Ishikawa (cell line): ENCODE results near the gene SELENOI.

ENCODE experiments used
- CEBPB ChIP-seq: IDR thresholded peaks from 2 replicates; pipeline ENCODE4 v1.6.1; 2012
- CREB1 ChIP-seq: IDR thresholded peaks from 2 replicates; pipeline ENCODE4 v1.6.1; 2012; ENCODE audit warnings: low read depth
- EGR1 ChIP-seq: IDR thresholded peaks from 2 replicates; pipeline ENCODE4 v1.6.1; 2012
- EP300 ChIP-seq: IDR thresholded peaks from 2 replicates; pipeline ENCODE4 v1.6.1; 2012; ENCODE audit warnings: borderline replicate concordance
- FOXM1 ChIP-seq: IDR thresholded peaks from 2 replicates; pipeline ENCODE4 v1.6.1; 2012; ENCODE audit warnings: low read depth, borderline replicate concordance
- MAX ChIP-seq: IDR thresholded peaks from 2 replicates; pipeline ENCODE4 v1.6.1; 2012
- NFIC ChIP-seq: IDR thresholded peaks from 2 replicates; pipeline ENCODE4 v1.6.1; 2012
- RAD21 ChIP-seq: IDR thresholded peaks from 2 replicates; pipeline ENCODE4 v1.6.1; 2012; ENCODE audit warnings: low read depth
- REST ChIP-seq: IDR thresholded peaks from 2 replicates; pipeline ENCODE4 v1.6.1; 2012; ENCODE audit warnings: low read depth, mild to moderate bottlenecking
- TAF1 ChIP-seq: IDR thresholded peaks from 2 replicates; pipeline ENCODE4 v1.6.1; 2012; ENCODE audit warnings: low read depth, mild to moderate bottlenecking
- TCF12 ChIP-seq: IDR thresholded peaks from 2 replicates; pipeline ENCODE4 v1.6.1; 2012; ENCODE audit warnings: low read depth
- TEAD4 ChIP-seq: IDR thresholded peaks from 2 replicates; pipeline ENCODE4 v1.6.1; 2012
- USF1 ChIP-seq: IDR thresholded peaks from 2 replicates; pipeline ENCODE4 v1.6.1; 2012
- YY1 ChIP-seq: IDR thresholded peaks from 2 replicates; pipeline ENCODE4 v1.6.1; 2012; ENCODE audit warnings: low read depth
- ZBTB7A ChIP-seq: IDR thresholded peaks from 2 replicates; pipeline ENCODE4 v1.6.1; 2012; ENCODE audit warnings: low read depth

Gene SELENOI

GRCh38 chr2:26380281-26380680 lies 34.3 kb downstream of the SELENOI start:
- TF ChIP-seq CREB1, result no peak
- no peak for TF ChIP-seq FOXM1
- TF ChIP-seq YY1, result no peak
- TF ChIP-seq ZBTB7A, result no peak

- TF ChIP-seq CEBPB (no peak), CREB1 (no peak), ZBTB7A (no peak), RAD21 (no peak), REST (no peak), EGR1 (no peak), NFIC (no peak)
These were observed 36.6 kb downstream of the SELENOI start for GRCh38 chr2:26382564-26382963.

- TF ChIP-seq CREB1 (no peak), FOXM1 (no peak), MAX (no peak), TEAD4 (no peak), EGR1 (no peak), USF1 (no peak), REST (no peak)
These were observed 38.2 kb downstream of the SELENOI start for GRCh38 chr2:26384183-26384582.

GRCh38 chr2:26384597-26384996 lies 38.7 kb downstream of the SELENOI start:
- TF ChIP-seq TAF1 (no peak), EP300 (no peak), ZBTB7A (no peak), RAD21 (no peak), YY1 (no peak), CREB1 (no peak), CEBPB (no peak), MAX (no peak), REST (no peak), NFIC (no peak), FOXM1 (no peak), USF1 (no peak), TEAD4 (no peak), EGR1 (no peak), TCF12 (no peak)

- TF ChIP-seq USF1 (no peak), CREB1 (no peak)
These were observed 41.2 kb downstream of the SELENOI start for GRCh38 chr2:26387189-26387588.
